OCI-LY1 (cell line): ENCODE data around the gene TSKU.
"Not testable (repeated sequence)": the region's sequence is repeated elsewhere in the genome, so short reads cannot be mapped to it uniquely, and the experiment has no call there.

ENCODE experiments used
- H2AFZ ChIP-seq: fragments of 200-600 bp; sonication (generic), shearing (Covaris generic); 2 replicates; pipeline ENCODE4 v1.6.0; 2014; ENCODE audit warnings: antibody characterized with exemption, mild to moderate bottlenecking, low read length
- H3F3A ChIP-seq: fragments of 200-600 bp; sonication (generic), shearing (Covaris generic); 2 replicates; pipeline ENCODE4 v1.6.0; 2014; ENCODE audit warnings: mild to moderate bottlenecking, antibody characterized with exemption, low read length, moderate library complexity; ENCODE audit not compliant: insufficient read depth
- H3K27ac ChIP-seq: fragments of 200-600 bp; sonication (generic); 2 replicates; pipeline ENCODE4 v1.5.1; 2014; ENCODE audit warnings: low read length, mixed run types, mild to moderate bottlenecking, low read depth; ENCODE audit not compliant: poor library complexity, severe bottlenecking
- H3K27me3 ChIP-seq: fragments of 200-600 bp; sonication (generic); 2 replicates; pipeline ENCODE4 v1.6.0; 2014; ENCODE audit warnings: antibody characterized with exemption, mild to moderate bottlenecking, low read length, moderate library complexity; ENCODE audit not compliant: insufficient read depth
- H3K36me3 ChIP-seq: fragments of 200-600 bp; sonication (generic); 2 replicates; pipeline ENCODE4 v1.6.1; 2014; ENCODE audit warnings: mild to moderate bottlenecking, antibody characterized with exemption, low read length, moderate library complexity, mixed read lengths; ENCODE audit not compliant: insufficient read depth
- H3K4me1 ChIP-seq: fragments of 200-600 bp; sonication (generic); 2 replicates; pipeline ENCODE4 v1.5.1; 2014; ENCODE audit warnings: mild to moderate bottlenecking, low read length, moderate library complexity; ENCODE audit not compliant: insufficient read depth, severe bottlenecking
- H3K4me2 ChIP-seq: fragments of 200-600 bp; sonication (generic), shearing (Covaris generic); 2 replicates; pipeline ENCODE4 v1.6.1; 2014; ENCODE audit warnings: low read length
- H3K4me3 ChIP-seq: fragments of 200-600 bp; sonication (generic); 2 replicates; pipeline ENCODE4 v1.5.1; 2014; ENCODE audit warnings: low read length, low read depth, mild to moderate bottlenecking, mixed read lengths; ENCODE audit not compliant: poor library complexity, severe bottlenecking
- H3K79me2 ChIP-seq: fragments of 200-600 bp; shearing (Covaris generic); 2 replicates; pipeline ENCODE4 v1.6.1; 2016; ENCODE audit warnings: mixed run types, low read length, mixed read lengths; ENCODE audit not compliant: insufficient read depth
- H3K9ac ChIP-seq: fragments of 200-600 bp; sonication (generic), shearing (Covaris generic); 2 replicates; pipeline ENCODE4 v1.6.1; 2014; ENCODE audit warnings: mild to moderate bottlenecking, low read length, mixed read lengths
- H3K9me2 ChIP-seq: fragments of 200-600 bp; sonication (generic), shearing (Covaris generic); 2 replicates; pipeline ENCODE4 v1.6.1; 2014; ENCODE audit warnings: low read depth, mild to moderate bottlenecking, low read length, mixed read lengths
- H3K9me3 ChIP-seq: fragments of 200-600 bp; shearing (Covaris generic); 2 replicates; pipeline ENCODE4 v1.6.1; 2014; ENCODE audit warnings: low read length, mixed read lengths
- H4K20me1 ChIP-seq: fragments of 200-600 bp; sonication (generic), shearing (Covaris generic); 2 replicates; pipeline ENCODE4 v1.6.0; 2016; ENCODE audit warnings: mild to moderate bottlenecking, low read length; ENCODE audit not compliant: insufficient read depth
- EZH2 ChIP-seq: fragments of 200-600 bp; sonication (generic), shearing (Covaris generic); IDR thresholded peaks from 2 replicates; pipeline ENCODE4 v1.8.0; 2017; ENCODE audit warnings: borderline replicate concordance, mixed run types, mild to moderate bottlenecking, antibody characterized with exemption, low read length, moderate library complexity, mixed read lengths
- TF ChIP-seq, protein P1 (sequence below): fragments of 200-600 bp; sonication (generic), shearing (Covaris generic); IDR thresholded peaks from 2 replicates; pipeline ENCODE4 v1.5.1; 2017; ENCODE audit warnings: mild to moderate bottlenecking, antibody characterized with exemption, low read length, moderate library complexity, mixed read lengths

TSKU gene

DNA sequence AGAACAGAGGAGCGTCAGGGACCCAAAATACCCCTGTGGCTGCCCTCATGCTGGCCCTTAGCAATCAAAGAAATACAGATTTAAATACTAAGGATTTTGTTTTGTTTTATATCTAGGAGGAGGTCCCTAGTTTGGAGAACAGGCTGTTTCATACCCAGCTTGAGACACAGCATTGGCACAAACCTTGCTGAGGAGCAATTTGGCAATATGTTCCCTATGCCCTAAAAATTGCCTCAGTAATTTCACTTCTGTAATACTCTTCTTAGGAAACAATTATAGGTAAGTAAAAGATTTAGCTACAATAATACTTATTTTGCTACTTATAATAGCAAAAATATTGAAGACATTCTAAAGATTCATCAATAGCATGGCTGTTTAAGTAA, 37.0 kb downstream of the TSKU start:
- Histone ChIP-seq H3K9me2 (no peaks in the 10 kb centered on the region), H3K9me3 (peaks cover 7% of the 10 kb centered on the region; the same call in 1 of the 2 replicates), H3K36me3 (no peaks in the 10 kb centered on the region), H3K4me2 (no peak overlapping the region), H3K27me3 (no peaks in the 10 kb centered on the region), H3F3A (no peaks in the 10 kb centered on the region), H3K4me1 (no peaks in the 10 kb centered on the region), H2AFZ (no peak overlapping the region), H3K9ac (no peak overlapping the region), H3K4me3 (no peak overlapping the region), H3K27ac (no peak overlapping the region), H4K20me1 (no peaks in the 10 kb centered on the region), H3K79me2 (no peaks in the 10 kb centered on the region)
- TF ChIP-seq, protein P1, sequence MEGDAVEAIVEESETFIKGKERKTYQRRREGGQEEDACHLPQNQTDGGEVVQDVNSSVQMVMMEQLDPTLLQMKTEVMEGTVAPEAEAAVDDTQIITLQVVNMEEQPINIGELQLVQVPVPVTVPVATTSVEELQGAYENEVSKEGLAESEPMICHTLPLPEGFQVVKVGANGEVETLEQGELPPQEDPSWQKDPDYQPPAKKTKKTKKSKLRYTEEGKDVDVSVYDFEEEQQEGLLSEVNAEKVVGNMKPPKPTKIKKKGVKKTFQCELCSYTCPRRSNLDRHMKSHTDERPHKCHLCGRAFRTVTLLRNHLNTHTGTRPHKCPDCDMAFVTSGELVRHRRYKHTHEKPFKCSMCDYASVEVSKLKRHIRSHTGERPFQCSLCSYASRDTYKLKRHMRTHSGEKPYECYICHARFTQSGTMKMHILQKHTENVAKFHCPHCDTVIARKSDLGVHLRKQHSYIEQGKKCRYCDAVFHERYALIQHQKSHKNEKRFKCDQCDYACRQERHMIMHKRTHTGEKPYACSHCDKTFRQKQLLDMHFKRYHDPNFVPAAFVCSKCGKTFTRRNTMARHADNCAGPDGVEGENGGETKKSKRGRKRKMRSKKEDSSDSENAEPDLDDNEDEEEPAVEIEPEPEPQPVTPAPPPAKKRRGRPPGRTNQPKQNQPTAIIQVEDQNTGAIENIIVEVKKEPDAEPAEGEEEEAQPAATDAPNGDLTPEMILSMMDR: no peak

DNA sequence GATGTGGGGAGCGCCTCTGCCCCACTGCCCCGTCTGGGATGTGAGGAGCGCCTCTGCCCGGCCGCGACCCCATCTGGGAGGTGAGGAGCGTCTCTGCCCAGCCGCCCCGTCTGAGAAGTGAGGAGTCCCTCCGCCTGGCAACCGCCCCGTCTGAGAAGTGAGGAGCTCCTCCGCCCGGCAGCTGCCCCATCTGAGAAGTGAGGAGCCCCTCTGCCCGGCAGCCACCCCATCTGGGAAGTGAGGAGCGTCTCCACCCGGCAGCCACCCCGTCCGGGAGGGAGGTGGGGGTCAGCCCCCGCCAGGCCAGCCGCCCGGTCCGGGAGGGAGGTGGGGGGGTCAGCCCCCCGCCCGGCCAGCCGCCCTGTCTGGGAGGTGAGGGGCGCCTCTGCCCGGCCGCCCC, 38.2 kb downstream of the TSKU start:
- not testable (repeated sequence) for H4K20me1 ChIP-seq, H3F3A ChIP-seq

DNA sequence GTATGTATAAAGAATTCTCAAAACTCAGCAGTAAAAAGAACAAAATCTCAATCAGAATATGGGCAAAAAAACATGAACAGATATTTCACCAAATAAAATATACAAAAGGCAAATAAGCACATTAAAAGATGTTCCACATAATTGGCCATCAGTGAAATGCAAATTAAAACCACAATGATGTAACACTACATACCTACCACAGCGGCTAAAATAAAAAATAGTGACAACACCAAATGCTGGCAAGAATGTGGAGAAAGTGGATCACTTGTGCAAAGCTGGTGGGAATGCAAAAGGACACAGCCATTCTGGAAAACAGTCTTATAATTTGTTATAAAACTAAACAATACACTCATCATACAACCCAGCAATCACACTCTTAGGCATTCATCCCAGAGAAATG, 39.2 kb downstream of the TSKU start:
- Histone ChIP-seq H3K4me1 (no peaks in the 10 kb centered on the region), H3K27ac (no peak overlapping the region), H3K9me3 (0 out of 2 replicates have a peak, but pooled peaks cover under 1% of the 10 kb centered on the region), H3K36me3 (no peaks in the 10 kb centered on the region), H3K4me3 (no peak overlapping the region), H3K79me2 (no peaks in the 10 kb centered on the region), H3K4me2 (no peak overlapping the region), H4K20me1 (no peaks in the 10 kb centered on the region), H3K9ac (no peak overlapping the region), H3K27me3 (no peaks in the 10 kb centered on the region), H3K9me2 (no peaks in the 10 kb centered on the region), H2AFZ (no peak overlapping the region), H3F3A (no peaks in the 10 kb centered on the region)
- no peak for TF ChIP-seq EZH2
- TF ChIP-seq, protein P1: no peak

More for the DNA sequence above, 38.2 kb downstream of the TSKU start:
- not testable (repeated sequence) for H3K4me3 ChIP-seq, H3K9ac ChIP-seq, H3K4me2 ChIP-seq, H3K4me1 ChIP-seq, H3K9me2 ChIP-seq, H3K9me3 ChIP-seq, H3K27me3 ChIP-seq, H3K36me3 ChIP-seq, H2AFZ ChIP-seq, H3K79me2 ChIP-seq, H3K27ac ChIP-seq

DNA sequence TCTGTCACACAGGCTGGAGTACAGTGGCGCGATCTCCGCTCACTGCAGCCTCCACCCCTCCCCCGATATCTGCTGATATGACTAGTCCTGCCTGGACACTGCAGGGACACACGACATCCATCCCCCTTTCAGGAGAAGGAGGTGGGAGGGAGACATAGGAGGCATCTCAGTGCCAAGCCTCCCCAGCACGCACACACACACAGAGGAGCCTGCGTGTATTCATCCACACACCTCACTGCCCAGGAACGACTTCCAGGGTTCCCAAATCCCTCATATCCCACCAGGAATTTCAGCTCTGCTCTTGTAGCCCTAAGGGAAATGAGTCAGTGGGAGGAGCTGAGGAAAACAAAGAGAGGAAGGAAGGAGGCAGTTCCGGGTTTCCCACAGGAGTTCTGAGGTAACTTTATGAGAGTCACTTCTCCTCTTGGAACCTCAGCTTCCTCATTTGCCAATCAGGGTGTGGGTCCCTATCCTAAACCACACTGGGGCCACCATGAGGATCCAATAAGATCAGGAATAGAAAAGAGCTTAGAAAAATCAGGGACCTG, 40.4 kb downstream of the TSKU start:
- Histone ChIP-seq H3K4me3 (no peak overlapping the region), H3K9me2 (no peaks in the 10 kb centered on the region), H3K9me3 (no peaks in the 10 kb centered on the region), H3K9ac (no peak overlapping the region), H3F3A (no peaks in the 10 kb centered on the region), H3K4me2 (no peak overlapping the region), H4K20me1 (no peaks in the 10 kb centered on the region), H3K27ac (no peak overlapping the region), H3K27me3 (no peaks in the 10 kb centered on the region), H3K36me3 (no peaks in the 10 kb centered on the region), H3K79me2 (no peaks in the 10 kb centered on the region), H2AFZ (no peak overlapping the region), H3K4me1 (no peaks in the 10 kb centered on the region)
- no peak for TF ChIP-seq EZH2
- TF ChIP-seq, protein P1: no peak
